ENCODE results near the gene FAM240A. TPM values are rescaled to one million over a fixed set of nuclear protein-coding genes. Genes with fewer than 3 reads are reported as not detected.
A peak's percentile ranks its signal among the peaks of the same experiment; 100 is the strongest.

The FAM240A gene
- total and polyA plus RNA-seq, 2 experiments from 2014 or later: 0.18 TPM; not detected in 1

DNA sequence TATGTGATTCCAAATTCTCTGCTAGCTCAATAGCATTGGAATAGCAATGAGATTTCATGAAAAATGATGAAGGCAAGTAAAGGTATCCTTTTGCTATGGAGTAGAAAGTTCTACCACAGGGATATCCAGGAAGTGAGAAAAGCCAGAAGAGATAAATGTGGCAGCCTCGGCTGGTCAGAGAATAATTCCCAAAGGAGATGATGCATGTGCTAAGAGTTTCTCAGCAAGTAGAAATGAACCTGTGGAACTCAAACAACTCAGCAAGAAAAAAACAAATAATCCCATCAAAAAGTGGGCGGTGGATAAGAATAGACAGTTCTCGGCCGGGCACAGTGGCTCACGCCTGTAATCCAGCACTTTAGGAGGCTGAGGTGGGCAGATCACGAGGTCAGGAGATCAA is 42.9 kb downstream of the FAM240A start (continued):
- TF ChIP-seq ZNF462 (CRISPR knock-in tag; IDR thresholded peaks at IDR 0.05) (no peak), ETS1 (IDR thresholded peaks at IDR 0.05) (no peak), EZH2phosphoT487 (IDR thresholded peaks at IDR 0.05; ENCODE audit: unreplicated experiment) (no peak), ZNF114 (CRISPR knock-in tag; IDR thresholded peaks at IDR 0.05) (no peak), EZH2 (IDR thresholded peaks at IDR 0.05; ENCODE audit: low read depth, unreplicated experiment) (no peak), CREB1 (CRISPR knock-in tag; IDR thresholded peaks at IDR 0.05; ENCODE audit: low read depth) (no peak), NANOG (IDR thresholded peaks at IDR 0.05; ENCODE audit: borderline replicate concordance) (no peak)

GRCh38 chr3:46656778-46657556 is 44.6 kb downstream of the FAM240A start:
- Mint-ChIP-seq H3K9me3 (peaks cover 7% of the 10 kb centered on the region), H3K27ac (no peak overlapping the region), H3K27me3 (ENCODE audit: insufficient read depth, low read depth, poor library complexity) (peaks cover 22% of the 10 kb centered on the region), H3K36me3 (ENCODE audit: low read depth) (peaks cover 6% of the 10 kb centered on the region; the same call in 2 of the 3 replicates), H3K4me3 (no peak overlapping the region), H3K4me1 (peaks cover 53% of the 10 kb centered on the region)
- Histone ChIP-seq H3K4me1 (ENCODE audit: insufficient read depth) (peaks cover 41% of the 10 kb centered on the region), H3K36me3 (ENCODE audit: insufficient read depth) (no peaks in the 10 kb centered on the region), H3F3A (replicated peaks; ENCODE audit: low read depth) (0 out of 2 replicates have a peak, but pooled peaks cover 5% of the 10 kb centered on the region), H2AFZ (no peak overlapping the region), H3K79me2 (replicated peaks; ENCODE audit: insufficient read depth) (no peaks in the 10 kb centered on the region), H3K27me3 (ENCODE audit: insufficient read depth) (no peaks in the 10 kb centered on the region), H3K4me3 (no peak overlapping the region), H3K27ac (ENCODE audit: low read depth) (no peak overlapping the region), H3K9me2 (ENCODE audit: insufficient read depth) (no peaks in the 10 kb centered on the region), H4K20me1 (replicated peaks; ENCODE audit: insufficient read depth) (no peaks in the 10 kb centered on the region), H3K4me2 (peak overlapping the region; percentile 51)
- no peak for DNase-seq (ENCODE audit: low spot score)
- ATAC-seq: peak; percentile 24
- TF ChIP-seq JUNB (IDR thresholded peaks at IDR 0.05; ENCODE audit: unreplicated experiment) (no peak), CTCF (conservative IDR thresholded peaks at IDR 0.05; ENCODE audit: low read depth in 2 of 2) (no peak), ETS1 (IDR thresholded peaks at IDR 0.05) (no peak), STAT1 (IDR thresholded peaks at IDR 0.05; ENCODE audit: unreplicated experiment) (no peak), EZH2 (IDR thresholded peaks at IDR 0.05; ENCODE audit: low read depth, unreplicated experiment) (no peak), POLR2AphosphoS5 (IDR thresholded peaks at IDR 0.05; ENCODE audit: low read depth) (no peak)

Data from GM23338 (cell line).